Choroid plexus epithelial cell (primary cell): Measurements from ENCODE around the gene IKBKE.

Experiments used
- DNase-seq: peaks from one replicate; pipeline ENCODE4 v3.0.0-alpha.2; 2010; ENCODE audit warnings: low read depth
- H3K4me3 ChIP-seq: 2 replicates; pipeline ENCODE4 v1.5.1; 2011; ENCODE audit warnings: low read depth, mild to moderate bottlenecking, control low read depth, low read length, moderate library complexity
- TF ChIP-seq, protein P1 (sequence below): conservative IDR thresholded peaks from 2 replicates; pipeline ENCODE4 v1.5.1; 2011; ENCODE audit warnings: low read depth, mild to moderate bottlenecking, control low read depth, inconsistent platforms, low read length, moderate library complexity

Gene IKBKE

DNA sequence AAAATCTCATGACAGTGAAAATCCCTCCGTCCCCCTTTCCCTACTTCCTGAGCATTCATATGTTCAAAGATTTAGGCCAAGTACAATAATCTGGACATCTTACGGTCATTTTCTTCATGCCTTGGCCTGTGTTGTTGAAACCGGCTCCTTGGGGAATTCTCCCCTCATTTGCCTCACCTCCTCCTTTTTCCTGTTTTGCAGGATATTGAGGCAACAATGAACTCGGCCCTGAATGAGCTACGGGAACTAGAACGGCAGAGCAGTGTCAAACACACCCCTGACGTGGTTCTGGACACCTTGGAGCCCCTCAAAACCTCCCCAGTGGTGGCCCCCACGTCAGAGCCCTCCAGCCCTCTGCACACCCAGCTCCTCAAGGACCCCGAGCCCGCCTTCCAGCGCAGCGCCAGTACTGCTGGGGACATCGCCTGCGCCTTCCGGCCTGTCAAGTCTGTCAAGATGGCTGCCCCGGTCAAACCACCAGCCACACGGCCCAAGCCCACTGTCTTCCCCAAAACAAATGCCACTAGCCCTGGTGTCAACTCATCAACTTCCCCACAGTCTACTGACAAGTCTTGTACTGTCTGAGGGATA is 9.3 kb upstream of the IKBKE start:
- no peak overlapping the region for H3K4me3 ChIP-seq
- TF ChIP-seq, protein P1, sequence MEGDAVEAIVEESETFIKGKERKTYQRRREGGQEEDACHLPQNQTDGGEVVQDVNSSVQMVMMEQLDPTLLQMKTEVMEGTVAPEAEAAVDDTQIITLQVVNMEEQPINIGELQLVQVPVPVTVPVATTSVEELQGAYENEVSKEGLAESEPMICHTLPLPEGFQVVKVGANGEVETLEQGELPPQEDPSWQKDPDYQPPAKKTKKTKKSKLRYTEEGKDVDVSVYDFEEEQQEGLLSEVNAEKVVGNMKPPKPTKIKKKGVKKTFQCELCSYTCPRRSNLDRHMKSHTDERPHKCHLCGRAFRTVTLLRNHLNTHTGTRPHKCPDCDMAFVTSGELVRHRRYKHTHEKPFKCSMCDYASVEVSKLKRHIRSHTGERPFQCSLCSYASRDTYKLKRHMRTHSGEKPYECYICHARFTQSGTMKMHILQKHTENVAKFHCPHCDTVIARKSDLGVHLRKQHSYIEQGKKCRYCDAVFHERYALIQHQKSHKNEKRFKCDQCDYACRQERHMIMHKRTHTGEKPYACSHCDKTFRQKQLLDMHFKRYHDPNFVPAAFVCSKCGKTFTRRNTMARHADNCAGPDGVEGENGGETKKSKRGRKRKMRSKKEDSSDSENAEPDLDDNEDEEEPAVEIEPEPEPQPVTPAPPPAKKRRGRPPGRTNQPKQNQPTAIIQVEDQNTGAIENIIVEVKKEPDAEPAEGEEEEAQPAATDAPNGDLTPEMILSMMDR = no peak
- DNase-seq = no peak

- H3K4me3 ChIP-seq = no peak overlapping the region
- TF ChIP-seq, protein P1 = peak; percentile 80
- peak; percentile 85 for DNase-seq
Measured at GRCh38 chr1:206461602-206462455, 8.4 kb upstream of the IKBKE start.

GRCh38 chr1:206463137-206463536 is 7.1 kb upstream of the IKBKE start:
- TF ChIP-seq, protein P1 = no peak
- no peak for DNase-seq
- no peak overlapping the region for H3K4me3 ChIP-seq

DNA sequence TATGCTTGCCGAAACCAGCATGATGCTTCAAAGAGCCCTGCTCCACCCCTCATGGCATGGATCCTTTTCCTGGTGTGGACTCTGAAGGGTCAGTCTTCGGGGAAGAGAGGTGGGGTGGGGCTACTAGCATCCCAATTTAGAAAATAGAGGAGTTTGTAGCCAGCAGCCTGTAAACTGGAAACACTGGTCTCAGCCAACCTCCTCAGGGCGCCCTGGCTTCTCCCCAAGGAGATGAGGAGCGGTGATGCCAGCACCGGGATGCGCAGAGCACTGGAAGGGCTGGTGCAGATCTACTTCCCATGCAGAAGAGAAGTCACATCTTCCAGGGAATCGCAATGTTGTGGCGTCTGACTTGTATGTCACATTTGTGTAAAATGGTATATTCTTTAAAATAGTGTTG is 6.4 kb upstream of the IKBKE start:
- H3K4me3 ChIP-seq = no peak overlapping the region
- DNase-seq = no peak
- TF ChIP-seq, protein P1 = no peak

- H3K4me3 ChIP-seq = no peak overlapping the region
- DNase-seq = peak; percentile 98
- TF ChIP-seq, protein P1 = no peak
Measured at GRCh38 chr1:206464456-206464964, 5.8 kb upstream of the IKBKE start.

DNA sequence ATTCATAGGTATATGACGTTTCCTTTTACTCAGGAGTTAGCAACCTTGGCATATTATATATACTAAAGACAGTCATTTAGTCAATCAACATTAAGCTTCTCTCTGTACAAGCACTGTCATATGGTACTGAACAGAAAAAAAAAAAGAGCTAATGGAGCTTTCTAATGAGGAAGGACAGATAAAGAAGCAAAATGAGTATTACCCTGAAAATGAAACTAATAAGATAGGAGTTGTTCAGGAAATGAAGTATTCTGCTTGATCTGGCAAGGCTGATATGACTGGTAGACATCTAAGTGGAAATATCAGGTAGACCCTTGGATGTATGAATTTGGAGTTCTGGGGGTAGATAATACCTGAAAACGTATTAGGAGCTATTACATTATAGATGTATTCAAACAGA is 4.3 kb upstream of the IKBKE start:
- no peak for DNase-seq

More for the DNA sequence above, 4.3 kb upstream of the IKBKE start:
- TF ChIP-seq, protein P1 = no peak
- H3K4me3 ChIP-seq = no peak overlapping the region
